Left colon (tissue), 2 donors: ENCODE data around the gene CYTH1. TPM values are rescaled to one million over a fixed set of nuclear protein-coding genes. Genes with fewer than 3 reads are reported as not detected.

Experiments used
- ATAC-seq: fragments of 200-7000 bp; cut with Tn5 transposase; one replicate; pipeline ENCODE4 v1.9.1; 2020; ENCODE audit warnings: mild to moderate bottlenecking, moderate library complexity
- DNase-seq, 2 donors: peaks; one replicate each; pipeline ENCODE4 v3.0.0-alpha.2; 2020
- intact Hi-C, 2 donors: fragments of 100-400 bp; cut with DNase I in 1 of 2; cut with micrococcal nuclease in 1 of 2; formaldehyde crosslinking; loops; one replicate each; pipeline versions ENCODE4 v1.11.2 to v1.14.0; 2022; cut with DNase I, micrococcal nuclease
- total RNA-seq, 2 donors: library from RNA; stranded (reverse); fragmentation: NEBNext Ultra II Directional; extraction: Animal tissue kit (Norgen Biotek cat#: 25700); gene quantifications; one replicate each; pipeline ENCODE4 v1.2.1, GENCODE V29; 2021
- donor health status: DM: no; HTN: no; CAD: no.
- donor health status: DM: yes; HTN: yes; CAD: no.

CYTH1 gene
- total RNA-seq, 2 donors from 2014 or later, result 70.6 to 79.0 TPM

- intact Hi-C loops, result loop anchor here in 1 of 2 donors (5.0 kb wide), 1 partner anchor 212 kb away; no protein-coding TSS in a partner anchor
- ATAC-seq (peak; percentile 20), DNase-seq (no peak)
These were observed 72.9 kb downstream of the CYTH1 start for GRCh38 chr17:78709119-78709681.

- ATAC-seq (peak; percentile 96), DNase-seq (peak; percentile 60 to 61)
- intact Hi-C loops, result loop anchor here in 1 of 2 donors (5.0 kb wide), 1 partner anchor 211 kb away; no protein-coding TSS in a partner anchor
These were observed 73.5 kb downstream of the CYTH1 start for GRCh38 chr17:78708510-78708973.

GRCh38 chr17:78707923-78708322 lies 74.2 kb downstream of the CYTH1 start:
- intact Hi-C loops, result loop anchor here in 1 of 2 donors (5.0 kb wide), 1 partner anchor 211 kb away; no protein-coding TSS in a partner anchor
- DNase-seq (no peak), ATAC-seq (no peak)

- no peak for DNase-seq
- intact Hi-C loops, result loop anchor here in 1 of 2 donors (5.0 kb wide), 1 partner anchor 210 kb away; no protein-coding TSS in a partner anchor
- ATAC-seq, result no peak
These were observed 75.1 kb downstream of the CYTH1 start for GRCh38 chr17:78707016-78707415.

GRCh38 chr17:78706271-78706915 lies 75.7 kb downstream of the CYTH1 start:
- intact Hi-C loops, result loop anchor here in 1 of 2 donors (5.0 kb wide), 1 partner anchor 209 kb away; no protein-coding TSS in a partner anchor
- DNase-seq (no peak), ATAC-seq (no peak)

- ATAC-seq (no peak), DNase-seq (no peak)
- intact Hi-C loops, result loop anchor here in 1 of 2 donors (5.0 kb wide), 1 partner anchor 208 kb away; no protein-coding TSS in a partner anchor
These were observed 77.0 kb downstream of the CYTH1 start for GRCh38 chr17:78705071-78705470.

- DNase-seq, result no peak
- intact Hi-C loops, result no loop called here
These were observed 77.5 kb downstream of the CYTH1 start for GRCh38 chr17:78704594-78704993.

GRCh38 chr17:78697554-78698343 lies 84.3 kb downstream of the CYTH1 start:
- intact Hi-C loops, result no loop called here
- no peak for DNase-seq
- ATAC-seq, result no peak

More at GRCh38 chr17:78704594-78704993, 77.5 kb downstream of the CYTH1 start:
- no peak for ATAC-seq

- ATAC-seq, result no peak
- no peak for DNase-seq
- intact Hi-C loops, result no loop called here
These were observed 85.0 kb downstream of the CYTH1 start for GRCh38 chr17:78697122-78697521.

GRCh38 chr17:78696016-78696982 lies 85.8 kb downstream of the CYTH1 start:
- intact Hi-C loops, result no loop called here
- no peak for ATAC-seq
- no peak for DNase-seq

GRCh38 chr17:78694805-78695531 lies 87.1 kb downstream of the CYTH1 start:
- intact Hi-C loops, result no loop called here
- no peak for ATAC-seq
- no peak for DNase-seq

GRCh38 chr17:78693346-78694083 lies 88.6 kb downstream of the CYTH1 start:
- ATAC-seq (no peak), DNase-seq (no peak)
- intact Hi-C loops, result no loop called here

GRCh38 chr17:78692460-78693010 lies 89.5 kb downstream of the CYTH1 start:
- intact Hi-C loops, result no loop called here
- no peak for DNase-seq

GRCh38 chr17:78689029-78689428 lies 93.0 kb downstream of the CYTH1 start:
- ATAC-seq (no peak), DNase-seq (no peak)
- intact Hi-C loops, result no loop called here

More at GRCh38 chr17:78692460-78693010, 89.5 kb downstream of the CYTH1 start:
- no peak for ATAC-seq

GRCh38 chr17:78687944-78688343 lies 94.1 kb downstream of the CYTH1 start:
- no peak for ATAC-seq
- intact Hi-C loops, result no loop called here

GRCh38 chr17:78687125-78687524 lies 94.9 kb downstream of the CYTH1 start:
- DNase-seq (no peak), ATAC-seq (no peak)
- intact Hi-C loops, result no loop called here

More at GRCh38 chr17:78687944-78688343, 94.1 kb downstream of the CYTH1 start:
- DNase-seq, result no peak

GRCh38 chr17:78684026-78684425 lies 98.0 kb downstream of the CYTH1 start:
- intact Hi-C loops, result no loop called here
- DNase-seq, result no peak
- ATAC-seq, result no peak
